MCF 10A (cell line): ENCODE data around the gene CDC14B. TPM values are rescaled to one million over a fixed set of nuclear protein-coding genes. Genes with fewer than 3 reads are reported as not detected.

Experiments
- BruUV-seq: library from RNA; stranded (reverse); fragments of 400-500 nt; replicated peaks from 2 replicates; lab custom pipeline; 2021; lab: Mats Ljungman, UMichigan
- CTCF ChIA-PET: fragments of 300-600 bp; sonication (Branson Sonifier 250); formaldehyde crosslinking; extraction: SDS; loops from one replicate; lab custom pipeline; 2021; ENCODE audit warnings: antibody characterized with exemption, inconsistent platforms; lab: Yijun Ruan, JAX
- POLR2A ChIA-PET: fragments of 300-600, 350-650 bp; sonication (Branson Sonifier 250); formaldehyde crosslinking; extraction: SDS; loops from one replicate; lab custom pipeline; 2020; ENCODE audit warnings: antibody characterized with exemption, inconsistent platforms; lab: Yijun Ruan, JAX
- DNase-seq: peaks from one replicate; pipeline ENCODE4 v3.0.0-alpha.2; 2018; ENCODE audit not compliant: unreplicated experiment
- H3K27ac Mint-ChIP-seq: one replicate; pipeline ENCODE4 v1.8.0; 2022; ENCODE audit warnings: mild to moderate bottlenecking, low read depth, mixed read lengths; ENCODE audit not compliant: unreplicated experiment
- H3K27me3 Mint-ChIP-seq: one replicate; pipeline ENCODE4 v1.8.0; 2022; ENCODE audit warnings: mixed read lengths; ENCODE audit not compliant: insufficient read depth, unreplicated experiment
- H3K36me3 Mint-ChIP-seq: one replicate; pipeline ENCODE4 v1.8.0; 2022; ENCODE audit warnings: mild to moderate bottlenecking, moderate library complexity, mixed read lengths; ENCODE audit not compliant: insufficient read depth, unreplicated experiment
- H3K4me1 Mint-ChIP-seq: one replicate; pipeline ENCODE4 v1.8.0; 2022; ENCODE audit warnings: mixed read lengths; ENCODE audit not compliant: insufficient read depth, unreplicated experiment
- H3K4me3 Mint-ChIP-seq: one replicate; pipeline ENCODE4 v1.8.0; 2022; ENCODE audit warnings: mild to moderate bottlenecking, moderate library complexity, mixed read lengths; ENCODE audit not compliant: unreplicated experiment
- H3K9me3 Mint-ChIP-seq: one replicate; pipeline ENCODE4 v1.8.0; 2022; ENCODE audit warnings: mixed read lengths; ENCODE audit not compliant: unreplicated experiment
- intact Hi-C: fragments of 100-400 bp; cut with micrococcal nuclease; formaldehyde crosslinking; loops from 2 replicates; pipeline ENCODE4 v1.14.1; 2022
- total RNA-seq: library from RNA; stranded (reverse); gene quantifications from 2 replicates; pipeline ENCODE4 v1.2.3, GENCODE V29; 2022
- TF ChIP-seq, protein P1 (sequence below): fragments of 200-600 bp; IDR thresholded peaks from one replicate; pipeline ENCODE4 v1.8.0; 2022; ENCODE audit warnings: antibody characterized with exemption, mild to moderate bottlenecking; ENCODE audit not compliant: unreplicated experiment

The CDC14B gene
- total RNA-seq, 1 experiment from 2014 or later: 7.0 TPM

- no peaks in the 10 kb centered on the region for H3K9me3 Mint-ChIP-seq
- H3K4me3 Mint-ChIP-seq: no peak overlapping the region
- H3K27me3 Mint-ChIP-seq: no peaks in the 10 kb centered on the region
- DNase-seq: peak; percentile 12
- H3K27ac Mint-ChIP-seq: no peak overlapping the region
- intact Hi-C loops: no loop called here
- TF ChIP-seq, protein P1, sequence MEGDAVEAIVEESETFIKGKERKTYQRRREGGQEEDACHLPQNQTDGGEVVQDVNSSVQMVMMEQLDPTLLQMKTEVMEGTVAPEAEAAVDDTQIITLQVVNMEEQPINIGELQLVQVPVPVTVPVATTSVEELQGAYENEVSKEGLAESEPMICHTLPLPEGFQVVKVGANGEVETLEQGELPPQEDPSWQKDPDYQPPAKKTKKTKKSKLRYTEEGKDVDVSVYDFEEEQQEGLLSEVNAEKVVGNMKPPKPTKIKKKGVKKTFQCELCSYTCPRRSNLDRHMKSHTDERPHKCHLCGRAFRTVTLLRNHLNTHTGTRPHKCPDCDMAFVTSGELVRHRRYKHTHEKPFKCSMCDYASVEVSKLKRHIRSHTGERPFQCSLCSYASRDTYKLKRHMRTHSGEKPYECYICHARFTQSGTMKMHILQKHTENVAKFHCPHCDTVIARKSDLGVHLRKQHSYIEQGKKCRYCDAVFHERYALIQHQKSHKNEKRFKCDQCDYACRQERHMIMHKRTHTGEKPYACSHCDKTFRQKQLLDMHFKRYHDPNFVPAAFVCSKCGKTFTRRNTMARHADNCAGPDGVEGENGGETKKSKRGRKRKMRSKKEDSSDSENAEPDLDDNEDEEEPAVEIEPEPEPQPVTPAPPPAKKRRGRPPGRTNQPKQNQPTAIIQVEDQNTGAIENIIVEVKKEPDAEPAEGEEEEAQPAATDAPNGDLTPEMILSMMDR: no peak
- POLR2A ChIA-PET: interaction anchor here (0.6 kb wide), 3 partner anchors 40 to 1395 kb away, joined by 3 read pairs; no protein-coding TSS in a partner anchor
- CTCF ChIA-PET: interaction anchor here (0.5 kb wide), 1 partner anchor 262 kb away, joined by 4 read pairs; no protein-coding TSS in a partner anchor
- no TSS peak for BruUV-seq
- H3K4me1 Mint-ChIP-seq: peaks cover 7% of the 10 kb centered on the region
- H3K36me3 Mint-ChIP-seq: no peaks in the 10 kb centered on the region
Measured at GRCh38 chr9:96514108-96514799, 105.4 kb downstream of the CDC14B start.

DNA sequence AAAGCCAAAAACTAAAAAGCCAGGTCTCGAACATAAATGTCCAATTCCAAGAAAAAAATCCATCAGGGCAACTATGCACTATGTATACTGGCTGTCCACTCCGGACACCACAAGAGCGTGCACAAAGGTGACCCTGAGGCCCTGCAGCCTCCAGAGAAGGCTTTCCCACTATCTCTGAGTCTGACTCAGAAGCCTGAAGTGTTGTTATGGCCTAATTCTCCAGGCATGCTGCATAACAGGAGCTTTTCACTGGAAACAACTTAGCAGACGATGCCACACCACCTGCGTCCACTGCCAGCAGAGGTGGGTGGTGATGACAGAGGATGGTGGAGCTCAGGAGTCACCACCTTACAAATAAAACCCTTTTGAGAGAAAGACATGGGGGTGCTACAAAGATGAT is 106.0 kb downstream of the CDC14B start:
- BruUV-seq: no TSS peak
- H3K27me3 Mint-ChIP-seq: no peaks in the 10 kb centered on the region
- DNase-seq: no peak
- peaks cover 7% of the 10 kb centered on the region for H3K4me1 Mint-ChIP-seq
- peaks cover 3% of the 10 kb centered on the region for H3K36me3 Mint-ChIP-seq
- TF ChIP-seq, protein P1: no peak
- H3K27ac Mint-ChIP-seq: no peak overlapping the region
- ChIA-PET CTCF (interaction anchor here (0.8 kb wide), 1 partner anchor 10 kb away, joined by 5 read pairs; no protein-coding TSS in a partner anchor), POLR2A (interaction anchor here (0.6 kb wide), 2 partner anchors 41 to 1394 kb away, joined by 3 read pairs; no protein-coding TSS in a partner anchor)
- intact Hi-C loops: no loop called here
- H3K9me3 Mint-ChIP-seq: no peaks in the 10 kb centered on the region
- H3K4me3 Mint-ChIP-seq: no peak overlapping the region

GRCh38 chr9:96512240-96512639 is 107.4 kb downstream of the CDC14B start:
- Mint-ChIP-seq H3K9me3 (no peaks in the 10 kb centered on the region), H3K4me1 (peaks cover 7% of the 10 kb centered on the region), H3K4me3 (no peak overlapping the region), H3K36me3 (peaks cover 6% of the 10 kb centered on the region), H3K27me3 (no peaks in the 10 kb centered on the region), H3K27ac (no peak overlapping the region)
- intact Hi-C loops: no loop called here
- ChIA-PET POLR2A (no interaction called here), CTCF (no interaction called here)
- DNase-seq: no peak
- BruUV-seq: no TSS peak
- TF ChIP-seq, protein P1: no peak

DNA sequence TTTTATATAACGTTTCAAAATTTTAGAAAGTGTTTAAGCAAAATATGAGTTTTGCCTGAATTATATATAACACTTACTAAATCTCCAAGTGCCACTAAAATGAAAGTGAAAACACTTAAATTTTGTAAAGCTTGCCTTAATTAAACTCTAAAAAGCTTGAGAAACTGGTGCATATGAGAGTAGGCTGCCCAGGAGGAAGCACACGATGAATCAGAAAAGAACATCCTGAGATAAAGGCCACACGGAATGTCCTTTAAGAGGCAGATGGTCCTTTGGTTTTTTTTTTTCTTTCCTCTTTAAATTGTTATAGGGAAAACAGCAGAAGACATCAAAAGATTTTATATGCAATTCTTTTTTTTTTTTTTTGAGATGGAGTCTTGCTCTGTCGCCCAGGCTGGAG is 109.4 kb downstream of the CDC14B start:
- Mint-ChIP-seq H3K9me3 (no peaks in the 10 kb centered on the region), H3K27me3 (no peaks in the 10 kb centered on the region), H3K4me1 (no peaks in the 10 kb centered on the region), H3K36me3 (peaks cover 6% of the 10 kb centered on the region), H3K27ac (no peak overlapping the region), H3K4me3 (no peak overlapping the region)
- intact Hi-C loops: no loop called here
- CTCF ChIA-PET: interaction anchor here (0.6 to 0.8 kb wide), 3 partner anchors 19 to 87 kb away, joined by 3 to 4 read pairs (median 3); no protein-coding TSS in a partner anchor
- DNase-seq: no peak
- BruUV-seq: no TSS peak
- POLR2A ChIA-PET: no interaction called here
- TF ChIP-seq, protein P1: no peak
